ENCODE measurements around the gene MEMO1. TPM values are rescaled to one million over a fixed set of nuclear protein-coding genes. Genes with fewer than 3 reads are reported as not detected.

Gene MEMO1
- total and polyA plus RNA-seq, 9 of the 15 experiments (the other 6 are each of a cell fraction or from before 2014, with no cell fraction given), result 22.1 to 87.7 (median 61.2) TPM

GRCh38 chr2:31962757-31963361 lies 47.9 kb downstream of the MEMO1 start:
- Histone ChIP-seq H3K9me3 (replicated peaks; ENCODE audit: control insufficient read depth, insufficient read depth, low read depth, low read length) (no peaks in the 10 kb centered on the region), H4K20me1 (replicated peaks; ENCODE audit: control insufficient read depth, insufficient read depth, low read length) (no peaks in the 10 kb centered on the region), H3K4me1 (replicated peaks in 1 of 2; ENCODE audit: control insufficient read depth in 2 of 2, insufficient read depth in 2 of 2, low read length in 2 of 2) (peaks cover 0 to 9% of the 10 kb centered on the region in 2 experiments; a peak in 3 of 5 replicates), H3K4me2 (ENCODE audit: insufficient read depth, low read length) (no peak overlapping the region), H2AFZ (ENCODE audit: low read depth, low read length) (no peak overlapping the region), H3K79me2 (ENCODE audit: control insufficient read depth, insufficient read depth, low read length) (peaks cover 88% of the 10 kb centered on the region), H3K4me3 (no peak overlapping the region), H3K36me3 (ENCODE audit: control insufficient read depth, insufficient read depth, low read length) (peaks cover 7% of the 10 kb centered on the region; the same call in 2 of the 3 replicates), H3K9me1 (ENCODE audit: control insufficient read depth, insufficient read depth, low read length) (no peaks in the 10 kb centered on the region), H3K9ac (ENCODE audit: insufficient read depth in 1 of 2, low read depth in 2 of 2, low read length in 2 of 2) (no peak overlapping the region), H3K27me3 (ENCODE audit: control insufficient read depth in 2 of 2, insufficient read depth in 2 of 2, low read length in 2 of 2) (no peaks in the 10 kb centered on the region), H3K27ac (ENCODE audit: extremely low read depth, low read depth, low read length) (no peak overlapping the region)
- peak; percentile 40 for FAIRE-seq
- ChIA-PET CTCF (ENCODE audit: low intra/inter-chr PET ratio) (no interaction called here), POLR2A (interaction anchor here (1.1 kb wide), 1 partner anchor 9 kb away, joined by 3 read pairs; no protein-coding TSS in a partner anchor)
- in situ Hi-C loops (cut with MboI), result no loop called here
- TF ChIP-seq TAF9B (IDR thresholded peaks at IDR 0.05; ENCODE audit: partially characterized antibody), result peak; percentile 33
- TF ChIP-seq ZNF316 (IDR thresholded peaks at IDR 0.05), result peak; percentile 78
- no peak for TF ChIP-seq NFRKB (IDR thresholded peaks at IDR 0.05; ENCODE audit: low read depth)
- no peak for TF ChIP-seq RCOR1 (IDR thresholded peaks at IDR 0.05; ENCODE audit: borderline replicate concordance in 1 of 2, low read depth in 2 of 2, low read length in 2 of 2)
- TF ChIP-seq C11orf30 (IDR thresholded peaks at IDR 0.05; ENCODE audit: low read depth), result peak; percentile 51
- peak; percentile 37; the same call in 1 of the 2 replicates for TF ChIP-seq MAFG (tag; conservative IDR thresholded peaks at IDR 0.05)
- TF ChIP-seq ZNF134 (CRISPR knock-in tag; conservative IDR thresholded peaks at IDR 0.05), result peak; percentile 97
- peak; percentile 84 for TF ChIP-seq HMBOX1 (IDR thresholded peaks at IDR 0.05)
- WGBS (ENCODE audit: insufficient coverage, low coverage, missing lambda C conversion rate), result 89% methylated on average over 2 of the region's 2 CpGs
- no peak for DNase-seq (ENCODE audit: extremely low read depth in 1 of 4, low spot score in 3 of 4)
- intact Hi-C loops (cut with micrococcal nuclease), result no loop called here
- no peak for ATAC-seq
- no TSS peak for BruUV-seq (replicated peaks)
